Glutamatergic neuron (in vitro differentiated cells): ENCODE results near the gene CBX2. TPM values are rescaled to one million over a fixed set of nuclear protein-coding genes. Genes with fewer than 3 reads are reported as not detected.

ENCODE experiments used
- DNase-seq: peaks from one replicate; pipeline ENCODE4 v3.0.0; 2022
- H3K27ac Mint-ChIP-seq: one replicate; pipeline ENCODE4 v1.8.0; 2020; ENCODE audit warnings: mild to moderate bottlenecking, mixed read lengths, inconsistent platforms; ENCODE audit not compliant: unreplicated experiment
- H3K27me3 Mint-ChIP-seq: one replicate; pipeline ENCODE4 v1.8.0; 2020; ENCODE audit warnings: mild to moderate bottlenecking, moderate library complexity, mixed read lengths, inconsistent platforms; ENCODE audit not compliant: unreplicated experiment
- H3K36me3 Mint-ChIP-seq: one replicate; pipeline ENCODE4 v1.8.0; 2020; ENCODE audit warnings: mild to moderate bottlenecking, mixed read lengths, inconsistent platforms; ENCODE audit not compliant: unreplicated experiment
- H3K4me1 Mint-ChIP-seq: one replicate; pipeline ENCODE4 v1.8.0; 2020; ENCODE audit warnings: mild to moderate bottlenecking, low read depth, mixed read lengths, inconsistent platforms; ENCODE audit not compliant: unreplicated experiment
- H3K4me3 Mint-ChIP-seq: one replicate; pipeline ENCODE4 v1.8.0; 2020; ENCODE audit warnings: mild to moderate bottlenecking, mixed read lengths, inconsistent platforms; ENCODE audit not compliant: unreplicated experiment
- H3K9me3 Mint-ChIP-seq: one replicate; pipeline ENCODE4 v1.8.0; 2020; ENCODE audit warnings: mild to moderate bottlenecking, moderate library complexity, mixed read lengths, inconsistent platforms; ENCODE audit not compliant: unreplicated experiment
- CTCF ChIP-seq: fragments of 200-600 bp; sonication (generic); IDR thresholded peaks from one replicate; pipeline ENCODE4 v1.5.0; 2021; ENCODE audit not compliant: partially characterized antibody, unreplicated experiment
- total RNA-seq: library from RNA; stranded (reverse); fragmentation: NEBNext Ultra II Directional; extraction: Animal tissue kit (Norgen Biotek cat#: 25700); gene quantifications from one replicate; pipeline ENCODE4 v1.2.1, GENCODE V29; 2021; ENCODE audit not compliant: unreplicated experiment

The CBX2 gene
- total RNA-seq, 1 donor from 2014 or later: 78.8 TPM

DNA sequence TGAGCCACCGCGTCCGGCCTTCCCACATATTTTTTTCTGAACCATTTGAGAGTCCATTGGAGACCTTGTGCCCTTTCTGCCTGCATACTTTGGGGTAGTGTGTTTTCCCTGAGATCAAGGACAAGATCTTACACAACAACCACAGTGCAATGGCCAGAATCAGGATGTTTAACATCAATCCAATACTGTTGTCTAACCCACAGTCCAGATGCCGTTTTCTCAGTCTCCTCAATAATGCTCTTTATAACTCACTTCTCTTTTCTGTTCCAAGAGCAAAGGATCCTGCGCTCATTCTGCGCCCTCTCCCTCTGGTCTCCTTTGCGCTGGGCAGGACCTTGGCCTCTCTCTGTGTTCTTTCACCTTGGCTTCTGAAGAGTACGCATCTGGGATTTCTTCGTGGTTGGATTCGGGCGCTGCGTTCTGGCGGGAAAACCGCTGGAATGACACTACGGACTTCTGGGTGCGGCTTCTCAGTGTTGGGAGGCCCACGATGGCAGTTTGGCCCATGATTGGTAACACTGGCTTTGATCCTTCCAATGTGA is 44.7 kb downstream of the CBX2 start:
- TF ChIP-seq CTCF: no peak
- DNase-seq: no peak
- H3K4me1 Mint-ChIP-seq: peaks cover 2% of the 10 kb centered on the region
- peaks cover 18% of the 10 kb centered on the region for H3K36me3 Mint-ChIP-seq
- no peak overlapping the region for H3K27ac Mint-ChIP-seq
- peaks cover 7% of the 10 kb centered on the region for H3K9me3 Mint-ChIP-seq
- no peak overlapping the region for H3K4me3 Mint-ChIP-seq
- peaks cover 41% of the 10 kb centered on the region for H3K27me3 Mint-ChIP-seq

- peak overlapping the region; percentile 5 for H3K4me3 Mint-ChIP-seq
- peaks cover 4% of the 10 kb centered on the region for H3K9me3 Mint-ChIP-seq
- no peak overlapping the region for H3K27ac Mint-ChIP-seq
- no peak for DNase-seq
- H3K27me3 Mint-ChIP-seq: peaks cover 33% of the 10 kb centered on the region
- H3K36me3 Mint-ChIP-seq: peaks cover 13% of the 10 kb centered on the region
- peaks cover 3% of the 10 kb centered on the region for H3K4me1 Mint-ChIP-seq
- TF ChIP-seq CTCF: no peak
Observed at GRCh38 chr17:79824234-79824633, 46.3 kb downstream of the CBX2 start.

- no peak for TF ChIP-seq CTCF
- Mint-ChIP-seq H3K27ac (no peak overlapping the region), H3K9me3 (peaks cover 5% of the 10 kb centered on the region), H3K4me3 (no peak overlapping the region), H3K27me3 (peaks cover 32% of the 10 kb centered on the region), H3K4me1 (peaks cover 3% of the 10 kb centered on the region), H3K36me3 (peaks cover 13% of the 10 kb centered on the region)
- DNase-seq: no peak
Observed at GRCh38 chr17:79824893-79825579, 47.1 kb downstream of the CBX2 start.

- Mint-ChIP-seq H3K9me3 (peaks cover 5% of the 10 kb centered on the region), H3K27ac (no peak overlapping the region), H3K36me3 (peaks cover 13% of the 10 kb centered on the region), H3K4me3 (no peak overlapping the region), H3K4me1 (peaks cover 3% of the 10 kb centered on the region), H3K27me3 (peaks cover 34% of the 10 kb centered on the region)
- DNase-seq: no peak
- no peak for TF ChIP-seq CTCF
Observed at GRCh38 chr17:79825580-79825921, 47.6 kb downstream of the CBX2 start.

DNA sequence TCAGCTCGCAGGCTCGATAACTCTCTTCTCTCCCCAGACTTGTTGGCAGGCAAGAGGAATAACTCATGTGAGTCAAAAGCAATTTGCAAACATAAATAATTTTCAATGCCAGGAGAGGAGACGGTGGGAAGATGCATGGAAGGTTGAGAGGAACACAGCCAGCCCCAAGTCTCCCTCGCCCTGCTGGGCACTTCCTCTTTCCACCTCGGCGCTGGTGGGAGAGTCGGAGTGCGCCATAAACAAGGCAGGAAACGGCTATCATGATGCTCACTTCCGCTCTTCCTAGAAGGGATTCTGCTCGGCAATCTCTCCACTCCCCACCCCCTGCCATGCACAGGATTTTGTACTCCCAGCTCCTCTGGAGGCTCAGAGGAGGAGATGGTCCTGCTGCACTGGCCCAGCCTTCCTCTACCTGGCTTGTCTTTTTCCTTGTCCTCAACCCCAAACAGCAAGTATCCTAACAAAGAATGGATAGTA is 48.3 kb downstream of the CBX2 start:
- H3K4me3 Mint-ChIP-seq: no peak overlapping the region
- TF ChIP-seq CTCF: no peak
- H3K4me1 Mint-ChIP-seq: peaks cover 3% of the 10 kb centered on the region
- no peak for DNase-seq
- peaks cover 29% of the 10 kb centered on the region for H3K27me3 Mint-ChIP-seq
- H3K36me3 Mint-ChIP-seq: peaks cover 9% of the 10 kb centered on the region
- no peak overlapping the region for H3K27ac Mint-ChIP-seq
- peaks cover 3% of the 10 kb centered on the region for H3K9me3 Mint-ChIP-seq
